Heart left ventricle (tissue), 13 donors: Measurements from ENCODE around the gene FTO.

Experiments used
- POLR2A ChIP-seq, 2 donors: fragments of 450-650 bp; IDR thresholded peaks; one replicate each; pipeline ENCODE4 v1.6.1; 2017; ENCODE audit warnings: antibody characterized with exemption in 2 of 2, mild to moderate bottlenecking in 2 of 2, moderate library complexity in 2 of 2
- TF ChIP-seq, protein P1 (sequence below), 12 donors: fragments of 200-600 bp; sonication (generic) in 4 of 12; IDR thresholded peaks; one replicate each; pipeline versions ENCODE4 v1.5.0 to v1.8.0; 2018 to 2022; ENCODE audit warnings: antibody characterized with exemption in 12 of 12, mild to moderate bottlenecking in 5 of 12
- donor health status: ischemic (EF 13 %, LVEDD 7.1; RV severe dilation, severe dysfunction).
- donor health status: DM: no; HTN: yes; CAD: no.
- donor health status: DM: no; HTN: no; CAD: no.
- donor health status: ischemic (EF 25% LVEDD 6.9; RV normal size, moderate dysfunction).
- donor health status: ischemic (EF 25% LVEDD 5.7; RV mildly dilated, moderate dysfunction).
- donor health status: ischemic (EF 35%, LVEDD 5.7; RV mildly dilated, moderate dysfunction).
- donor health status: nonischemic (EF 11% LVEDD 7.7; RV severe dilation, severe dysfunction).
- donor health status: DM: yes; HTN: yes; CAD: no.
- donor health status: PGD.
- donor health status: ischemic (EF 29% LVEDD 5.4; RV normal size, mild dysfunction).
- donor health status: nonischemic (EF 23%, LVEDD 6.1; RV moderate dilation, normal function).

DNA sequence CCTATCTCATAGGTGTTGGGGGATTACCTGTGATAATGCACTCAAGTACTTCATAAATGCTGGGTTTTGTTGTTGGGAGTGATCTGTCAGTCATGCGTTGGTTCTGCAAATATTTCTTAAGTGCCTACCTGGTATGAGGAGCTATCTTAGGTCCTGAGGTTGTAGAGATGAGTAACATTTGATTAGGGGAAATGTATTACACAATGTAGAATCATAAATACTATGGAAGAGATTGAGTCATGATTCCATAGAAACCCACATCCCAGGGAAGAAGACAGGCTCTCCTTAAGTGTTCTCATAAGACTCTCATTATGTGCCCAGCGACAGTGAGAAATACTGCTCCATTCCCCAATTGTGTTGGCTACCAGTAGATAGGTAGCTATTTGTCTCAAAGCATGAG, 240.1 kb downstream of the FTO start:
- no peak for TF ChIP-seq POLR2A (IDR thresholded peaks at IDR 0.05)
- TF ChIP-seq, protein P1, sequence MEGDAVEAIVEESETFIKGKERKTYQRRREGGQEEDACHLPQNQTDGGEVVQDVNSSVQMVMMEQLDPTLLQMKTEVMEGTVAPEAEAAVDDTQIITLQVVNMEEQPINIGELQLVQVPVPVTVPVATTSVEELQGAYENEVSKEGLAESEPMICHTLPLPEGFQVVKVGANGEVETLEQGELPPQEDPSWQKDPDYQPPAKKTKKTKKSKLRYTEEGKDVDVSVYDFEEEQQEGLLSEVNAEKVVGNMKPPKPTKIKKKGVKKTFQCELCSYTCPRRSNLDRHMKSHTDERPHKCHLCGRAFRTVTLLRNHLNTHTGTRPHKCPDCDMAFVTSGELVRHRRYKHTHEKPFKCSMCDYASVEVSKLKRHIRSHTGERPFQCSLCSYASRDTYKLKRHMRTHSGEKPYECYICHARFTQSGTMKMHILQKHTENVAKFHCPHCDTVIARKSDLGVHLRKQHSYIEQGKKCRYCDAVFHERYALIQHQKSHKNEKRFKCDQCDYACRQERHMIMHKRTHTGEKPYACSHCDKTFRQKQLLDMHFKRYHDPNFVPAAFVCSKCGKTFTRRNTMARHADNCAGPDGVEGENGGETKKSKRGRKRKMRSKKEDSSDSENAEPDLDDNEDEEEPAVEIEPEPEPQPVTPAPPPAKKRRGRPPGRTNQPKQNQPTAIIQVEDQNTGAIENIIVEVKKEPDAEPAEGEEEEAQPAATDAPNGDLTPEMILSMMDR (IDR thresholded peaks at IDR 0.05): no peak
